Stimulated activated CD4-positive, alpha-beta T cell treated with anti-CD3 and anti-CD28 coated beads, Interleukin-12 subunit alpha, Interleukin-12 subunit beta, amount 100 ng/mL, for 24 hours (primary cell): ENCODE data around the gene UNC79.

Experiments used
- DNase-seq, 2 experiments: peaks; one replicate each; pipeline ENCODE4 v3.0.0-alpha.2; 2020; ENCODE audit warnings: low read depth in 2 of 2

Gene UNC79

GRCh38 chr14:93657875-93658274, 227.1 kb downstream of the UNC79 start:
- DNase-seq: no peak

- no peak for DNase-seq
Observed at GRCh38 chr14:93663317-93663716, 232.6 kb downstream of the UNC79 start.

DNA sequence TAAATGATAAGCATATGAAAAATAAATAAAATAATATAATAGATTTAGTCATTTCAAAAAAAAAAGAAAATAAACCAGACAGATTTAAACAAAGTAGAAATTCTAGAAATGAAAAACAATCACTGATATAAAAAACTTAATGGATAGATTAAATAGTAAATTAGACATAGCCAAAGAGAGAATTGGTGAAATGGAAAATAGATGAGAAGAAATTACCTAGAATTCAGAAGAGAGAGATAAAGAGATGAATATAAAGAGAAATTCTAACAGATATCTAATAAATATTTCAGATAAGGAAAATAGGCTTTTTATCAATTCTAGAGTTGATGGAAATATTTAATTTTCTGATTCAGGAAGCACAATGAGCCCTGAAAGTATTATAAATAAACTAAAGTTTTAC, 234.4 kb downstream of the UNC79 start:
- no peak for DNase-seq

GRCh38 chr14:93669632-93670031, 238.9 kb downstream of the UNC79 start:
- DNase-seq: no peak

DNA sequence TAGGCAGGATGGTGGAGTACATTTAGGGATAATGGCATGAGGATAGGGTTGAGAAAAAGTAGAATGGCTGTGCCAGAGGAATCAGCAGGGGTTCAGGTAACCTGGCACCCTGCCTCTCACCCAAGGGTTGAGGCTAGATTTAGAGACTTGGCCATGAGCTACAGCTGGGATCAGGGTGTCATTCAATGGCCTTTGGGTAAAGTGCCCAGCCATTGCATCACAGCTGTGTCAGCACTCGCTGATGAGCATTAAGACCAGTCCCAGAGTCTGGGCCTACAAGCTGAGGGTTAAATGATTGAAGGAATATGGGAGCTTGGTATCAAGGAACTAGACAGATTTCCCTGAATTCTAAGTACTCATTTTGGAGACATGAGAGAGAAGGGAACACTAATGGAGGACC, 243.6 kb downstream of the UNC79 start:
- no peak for DNase-seq

GRCh38 chr14:93675651-93676050, 244.9 kb downstream of the UNC79 start:
- no peak for DNase-seq

GRCh38 chr14:93676416-93676958, 245.7 kb downstream of the UNC79 start:
- DNase-seq: no peak

DNA sequence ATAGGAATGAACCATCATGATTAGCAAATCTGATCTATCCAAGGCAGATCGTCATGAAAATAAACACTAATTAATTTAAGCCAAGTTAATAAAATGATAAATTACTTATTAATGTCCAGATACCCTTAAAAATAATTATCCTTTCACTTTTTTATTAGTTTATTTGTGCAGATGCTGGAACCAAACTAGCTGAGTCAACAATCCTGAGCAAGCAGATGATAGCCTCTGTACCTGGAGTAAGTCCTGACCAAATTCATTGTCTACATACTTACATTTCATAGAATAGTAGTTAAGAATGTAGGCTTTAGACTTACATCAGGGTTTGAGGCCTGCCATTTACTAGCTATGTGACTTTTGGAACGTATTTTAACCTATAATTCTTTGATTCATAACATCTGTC, 251.7 kb downstream of the UNC79 start:
- DNase-seq: no peak

DNA sequence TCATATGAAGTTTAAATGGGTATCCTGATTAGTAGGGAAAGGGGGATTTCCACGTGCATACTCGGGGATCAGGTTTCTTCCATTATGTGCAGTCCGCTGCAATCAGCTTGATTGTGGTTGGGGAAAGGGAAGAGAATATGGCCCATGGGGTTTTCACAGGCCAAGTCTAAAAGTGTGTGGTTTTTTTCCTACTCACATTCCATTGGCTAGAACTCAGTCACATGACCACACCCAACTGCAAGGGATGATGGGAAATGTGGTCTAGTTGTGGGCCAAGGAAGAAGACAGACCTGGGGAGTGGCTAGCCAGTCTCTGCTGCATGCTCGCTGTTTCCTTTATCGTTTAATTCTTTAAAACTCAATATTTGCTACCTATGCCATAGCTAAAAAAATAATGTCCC, 252.5 kb downstream of the UNC79 start:
- DNase-seq: no peak

DNA sequence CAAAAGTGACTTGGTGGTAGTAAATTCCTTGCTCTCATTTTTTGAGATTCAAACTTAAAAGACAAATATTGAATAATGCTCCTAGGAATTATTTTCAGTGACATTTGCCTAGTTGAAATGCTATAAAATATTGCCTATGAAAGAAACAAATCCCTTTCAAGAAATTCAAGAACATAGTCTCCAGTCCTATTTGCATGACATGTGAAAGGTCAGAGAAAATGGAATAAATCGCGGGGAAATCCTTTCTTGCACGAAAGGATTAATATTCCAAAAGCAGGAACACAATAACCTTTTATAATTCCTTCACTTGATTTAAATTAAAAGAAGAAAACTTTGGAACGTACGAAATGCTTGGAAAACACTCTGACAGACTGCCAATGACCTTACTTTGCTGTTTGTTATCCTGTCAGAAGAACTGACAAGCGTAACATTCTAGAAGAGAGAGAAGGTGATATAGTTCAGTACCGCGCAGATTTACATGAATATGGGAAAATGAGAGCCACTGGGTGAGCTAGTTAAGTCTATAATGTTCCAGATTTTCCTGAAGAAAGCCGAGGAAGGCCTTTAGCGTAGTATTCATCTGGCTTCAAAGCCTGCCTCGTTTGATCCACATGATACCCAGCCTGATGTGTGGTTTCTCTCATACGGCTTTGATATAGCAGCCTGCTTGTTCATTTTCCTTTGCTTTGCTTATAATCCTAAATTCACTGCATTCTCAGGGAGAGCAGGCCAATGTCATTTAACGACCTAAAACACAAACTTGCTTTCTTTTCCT, 254.6 kb downstream of the UNC79 start:
- no peak for DNase-seq

DNA sequence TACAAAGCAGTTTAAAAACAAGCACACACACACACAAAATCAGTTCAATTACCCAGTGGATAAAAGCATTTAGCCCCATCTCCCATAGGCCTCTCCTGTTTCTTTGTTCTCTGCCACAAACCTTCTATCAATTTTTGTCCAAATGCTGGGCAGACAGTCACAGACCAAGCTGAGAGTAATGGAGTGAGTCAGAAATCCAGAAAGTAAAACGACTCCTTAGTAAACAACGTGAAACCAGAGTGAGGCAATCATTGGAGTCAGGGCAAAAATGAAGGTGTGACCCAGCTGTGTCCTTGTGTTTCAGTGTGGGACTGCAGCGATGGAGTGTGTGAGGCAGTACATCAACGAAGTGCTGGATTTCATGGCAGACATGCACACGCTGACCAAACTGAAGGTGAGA, 255.5 kb downstream of the UNC79 start:
- no peak for DNase-seq

GRCh38 chr14:93688239-93688666, 257.5 kb downstream of the UNC79 start:
- DNase-seq: no peak

DNA sequence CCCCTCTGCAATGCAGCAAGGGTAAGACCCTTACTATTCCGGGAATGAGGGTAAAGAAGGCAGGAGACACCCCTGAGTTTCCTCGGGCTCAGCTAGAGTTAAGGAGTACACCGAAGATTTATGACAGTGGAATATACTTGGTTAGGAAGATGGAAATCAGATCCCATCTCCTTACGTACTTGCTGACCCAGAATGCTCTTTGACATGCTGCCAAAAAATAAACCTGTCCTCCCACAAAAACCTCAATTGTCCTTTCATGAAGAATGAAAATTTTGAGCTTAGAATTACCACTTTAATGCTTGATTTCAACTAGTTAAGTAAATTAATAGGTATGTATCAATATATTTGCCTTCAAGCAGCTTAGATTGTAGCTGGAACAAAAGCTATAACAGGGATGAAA, 258.1 kb downstream of the UNC79 start:
- no peak for DNase-seq

GRCh38 chr14:93690146-93690545, 259.4 kb downstream of the UNC79 start:
- no peak for DNase-seq

GRCh38 chr14:93691042-93691780, 260.5 kb downstream of the UNC79 start:
- DNase-seq: no peak

DNA sequence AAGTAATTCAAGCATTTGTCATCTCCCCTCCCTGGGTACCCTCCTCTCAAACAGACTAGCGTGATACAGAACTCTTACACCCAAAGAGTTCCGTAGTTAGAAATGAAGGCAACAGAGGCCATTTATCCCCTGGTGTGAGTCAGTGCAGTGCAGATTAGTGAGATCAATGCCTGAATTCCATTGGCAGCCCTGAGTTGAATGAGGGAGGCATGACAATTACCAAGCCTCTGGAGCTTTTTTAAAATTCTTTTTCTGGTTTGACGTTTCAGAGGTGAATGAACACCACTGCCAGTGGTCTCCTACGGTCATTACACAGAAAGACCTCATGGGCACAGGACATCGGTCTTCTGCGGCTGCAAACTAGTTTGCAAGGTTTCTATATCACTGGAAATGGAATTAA, 263.2 kb downstream of the UNC79 start:
- DNase-seq: no peak

GRCh38 chr14:93700928-93701327, 270.2 kb downstream of the UNC79 start:
- no peak for DNase-seq

GRCh38 chr14:93701562-93701961, 270.8 kb downstream of the UNC79 start:
- DNase-seq: no peak

- DNase-seq: no peak
Observed at GRCh38 chr14:93702946-93703345, 272.2 kb downstream of the UNC79 start.

DNA sequence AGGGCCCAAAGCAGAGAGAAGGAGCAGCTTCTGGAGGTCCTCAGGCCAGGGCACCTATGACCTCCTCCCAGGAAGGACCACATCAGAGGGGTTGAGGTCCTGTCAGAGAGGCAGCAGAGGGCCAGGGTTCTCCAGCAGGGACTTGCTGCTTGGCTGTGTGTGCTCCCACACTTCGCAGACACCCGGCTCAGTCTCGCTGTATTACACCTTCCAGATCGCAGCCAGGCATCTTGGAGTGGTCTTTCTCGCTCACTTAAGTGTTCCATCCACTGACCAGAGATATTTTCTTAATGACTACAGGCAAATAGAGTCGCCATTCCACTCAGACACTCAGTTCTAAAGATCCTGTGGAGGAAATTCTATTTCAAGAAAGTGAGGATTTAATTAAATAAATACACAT, 273.2 kb downstream of the UNC79 start:
- no peak for DNase-seq

- DNase-seq: no peak
Observed at GRCh38 chr14:93705513-93706156, 274.9 kb downstream of the UNC79 start.

DNA sequence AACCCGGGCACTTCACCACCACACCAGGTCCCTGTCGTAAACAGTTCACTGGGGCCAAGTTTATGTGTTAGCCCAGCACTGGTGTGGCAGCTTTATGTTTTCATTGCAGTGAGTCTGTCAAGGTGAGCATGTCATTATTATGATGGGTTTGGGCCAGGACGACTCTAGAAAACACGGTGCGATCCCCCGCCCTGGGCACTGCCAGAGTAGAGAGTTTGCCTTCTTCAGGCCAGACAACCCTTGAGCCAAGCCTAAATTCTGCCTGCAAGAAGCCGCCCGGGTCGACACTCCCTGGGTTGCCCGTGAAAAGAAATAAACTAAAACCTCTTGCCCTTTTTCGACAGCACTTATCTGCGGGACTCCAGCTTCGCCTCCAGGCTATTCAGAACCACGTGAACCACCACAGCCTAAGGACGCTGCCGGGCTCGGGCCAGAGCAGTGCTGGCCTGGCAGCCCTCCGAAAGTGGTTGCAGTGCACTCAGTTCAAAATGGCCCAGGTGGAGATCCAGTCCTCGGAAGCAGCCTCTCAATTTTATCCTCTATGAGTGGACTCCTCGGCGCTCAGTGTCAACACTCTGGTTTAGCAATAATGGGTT, 275.7 kb downstream of the UNC79 start:
- DNase-seq: no peak
